Fibroblast of lung (primary cell): ENCODE measurements around the gene KRTDAP. TPM values are rescaled to one million over a fixed set of nuclear protein-coding genes. Genes with fewer than 3 reads are reported as not detected.

Experiments used
- DNase-seq, 2 donors: peaks; one replicate each; pipeline versions ENCODE4 v3.0.0 to v3.0.0-alpha.2; 2010; ENCODE audit warnings: low read depth in 2 of 2
- H2AFZ ChIP-seq: 2 replicates; pipeline ENCODE4 v1.5.1; 2012; ENCODE audit warnings: low read length, control low read depth, inconsistent platforms
- H3K27ac ChIP-seq: 2 replicates; pipeline ENCODE4 v1.5.1; 2011; ENCODE audit warnings: low read length, control low read depth; ENCODE audit not compliant: insufficient read depth
- H3K27me3 ChIP-seq: 2 replicates; pipeline ENCODE4 v1.5.1; 2011; ENCODE audit warnings: mild to moderate bottlenecking, low read length; ENCODE audit not compliant: control insufficient read depth, insufficient read depth
- H3K36me3 ChIP-seq: 2 replicates; pipeline ENCODE4 v1.5.1; 2011; ENCODE audit warnings: low read length; ENCODE audit not compliant: control insufficient read depth, insufficient read depth
- H3K4me1 ChIP-seq: 2 replicates; pipeline ENCODE4 v1.5.1; 2011; ENCODE audit warnings: low read length; ENCODE audit not compliant: control insufficient read depth, insufficient read depth; ENCODE audit errors: extremely low read depth
- H3K4me2 ChIP-seq: 2 replicates; pipeline ENCODE4 v1.5.1; 2011; ENCODE audit warnings: low read length, control low read depth; ENCODE audit not compliant: insufficient read depth; ENCODE audit errors: extremely low read depth
- H3K4me3 ChIP-seq, 4 experiments: fragments of 200-600 bp in 1 of 4; sonication (generic) in 1 of 4; replicated peaks in 1 of 4; 2 replicates each; pipeline ENCODE4 v1.5.1; 2011 to 2016; ENCODE audit warnings: low read length in 4 of 4, low read depth in 3 of 4, mild to moderate bottlenecking in 3 of 4, control low read depth in 2 of 4, inconsistent platforms in 1 of 4, mixed read lengths in 1 of 4; ENCODE audit not compliant: insufficient read depth in 1 of 4; ENCODE audit errors: control extremely low read depth in 1 of 4
- H3K79me2 ChIP-seq: 2 replicates; pipeline ENCODE4 v1.5.1; 2012; ENCODE audit warnings: mild to moderate bottlenecking, low read length, inconsistent platforms; ENCODE audit not compliant: control insufficient read depth, insufficient read depth
- H3K9ac ChIP-seq: 2 replicates; pipeline ENCODE4 v1.5.1; 2011; ENCODE audit warnings: mild to moderate bottlenecking, low read length, control low read depth; ENCODE audit not compliant: insufficient read depth
- H3K9me3 ChIP-seq: 2 replicates; pipeline ENCODE4 v1.5.1; 2012; ENCODE audit warnings: low read depth, low read length; ENCODE audit not compliant: control insufficient read depth, insufficient read depth
- H4K20me1 ChIP-seq: 2 replicates; pipeline ENCODE4 v1.5.1; 2011; ENCODE audit warnings: low read length; ENCODE audit not compliant: control insufficient read depth, insufficient read depth; ENCODE audit errors: extremely low read depth
- CTCF ChIP-seq, 2 donors: IDR thresholded peaks in 1 of 2; conservative IDR thresholded peaks in 1 of 2; 1 replicate in 1 of 2; 2 replicates in 1 of 2; pipeline ENCODE4 v1.5.1; 2011 to 2012; ENCODE audit warnings: low read length in 2 of 2, control low read depth in 1 of 2, inconsistent platforms in 1 of 2, low read depth in 1 of 2, mild to moderate bottlenecking in 1 of 2
- EZH2 ChIP-seq: IDR thresholded peaks from 2 replicates; pipeline ENCODE4 v1.5.1; 2012; ENCODE audit warnings: low read length, control low read depth, mild to moderate bottlenecking; ENCODE audit errors: missing control alignments
- polyA minus RNA-seq: library from RNA; depleted of rRNA, polyadenylated mRNA; stranded (reverse); fragments of >200 nt; gene quantifications from 2 replicates; pipeline ENCODE4 v1.2.3, GENCODE V29; 2011; ENCODE audit warnings: low replicate concordance
- polyA plus RNA-seq, 2 donors: library from polyadenylated mRNA; depleted of rRNA in 1 of 2; stranded (reverse) in 1 of 2; unstranded in 1 of 2; fragments of >200 nt; gene quantifications; 2 replicates each; pipeline ENCODE4 v1.2.1, GENCODE V29; 2011 to 2012; ENCODE audit warnings: missing spikeins in 1 of 2
- total RNA-seq: library from RNA; depleted of rRNA; stranded (reverse); fragments of >200 nt; gene quantifications from 2 replicates; pipeline ENCODE4 v1.2.1, GENCODE V29; 2014

KRTDAP gene
- not detected in 2 replicates for total RNA-seq
- polyA plus RNA-seq = not detected in 2 replicates
- not detected in 2 replicates for polyA plus RNA-seq (2012)
- polyA minus RNA-seq = not detected in 2 replicates

- Histone ChIP-seq H3K27ac (no peak within 1 kb of the TSS), H3K79me2 (no peaks in the 10 kb centered on the region), H3K27me3 (peaks cover 14% of the 10 kb centered on the region), H3K36me3 (no peaks in the 10 kb centered on the region), H3K4me3 (no peak within 1 kb of the TSS), H3K9me3 (no peaks in the 10 kb centered on the region), H3K4me2 (no peak within 1 kb of the TSS), H4K20me1 (no peaks in the 10 kb centered on the region), H3K4me1 (no peaks in the 10 kb centered on the region), H3K9ac (no peak within 1 kb of the TSS), H2AFZ (no peak within 1 kb of the TSS)
- DNase-seq = no peak
- TF ChIP-seq CTCF (conservative IDR thresholded peaks at IDR 0.05 in 1 of 2, IDR thresholded peaks at IDR 0.05 in 1 of 2; ENCODE audit: low read depth in 1 of 2, low read length in 2 of 2) (no peak), EZH2 (no peak)
Measured at GRCh38 chr19:35490364-35490763, at the start of gene KRTDAP. Gene KRTDAP (minus strand): TSS chr19:35490464. CDS start chr19:35490442, 22 bp downstream.

GRCh38 chr19:35539850-35540249 lies 49.6 kb upstream of the KRTDAP start:
- no peak overlapping the region for H3K9ac ChIP-seq
- no peak overlapping the region for H3K4me3 ChIP-seq
- no peaks in the 10 kb centered on the region for H4K20me1 ChIP-seq
- peaks cover 1% of the 10 kb centered on the region for H3K36me3 ChIP-seq
- TF ChIP-seq EZH2 = no peak
- TF ChIP-seq CTCF (conservative IDR thresholded peaks at IDR 0.05 in 1 of 2, IDR thresholded peaks at IDR 0.05 in 1 of 2; ENCODE audit: low read depth in 1 of 2, low read length in 2 of 2) = no peak
- H3K4me2 ChIP-seq = no peak overlapping the region
- peaks cover 6% of the 10 kb centered on the region for H3K79me2 ChIP-seq
- H3K9me3 ChIP-seq = no peaks in the 10 kb centered on the region
- no peak overlapping the region for H3K27ac ChIP-seq
- H2AFZ ChIP-seq = no peak overlapping the region
- H3K27me3 ChIP-seq = no peaks in the 10 kb centered on the region
- no peak for DNase-seq
- H3K4me1 ChIP-seq = peaks cover 2% of the 10 kb centered on the region

GRCh38 chr19:35539314-35539713 lies 49.0 kb upstream of the KRTDAP start:
- Histone ChIP-seq H3K9me3 (no peaks in the 10 kb centered on the region), H2AFZ (no peak overlapping the region), H3K4me1 (no peaks in the 10 kb centered on the region)

More at GRCh38 chr19:35539314-35539713, 49.0 kb upstream of the KRTDAP start:
- Histone ChIP-seq H3K4me3 (no peak overlapping the region), H3K4me2 (peak overlapping the region; percentile 13), H4K20me1 (no peaks in the 10 kb centered on the region), H3K27me3 (no peaks in the 10 kb centered on the region), H3K27ac (no peak overlapping the region), H3K79me2 (peaks cover 2% of the 10 kb centered on the region), H3K9ac (no peak overlapping the region), H3K36me3 (peaks cover 1% of the 10 kb centered on the region)
- TF ChIP-seq CTCF (conservative IDR thresholded peaks at IDR 0.05 in 1 of 2, IDR thresholded peaks at IDR 0.05 in 1 of 2; ENCODE audit: low read depth in 1 of 2, low read length in 2 of 2) = no peak
- TF ChIP-seq EZH2 = no peak
- no peak for DNase-seq
